Measurements from ENCODE around the gene CCDC89. TPM values are rescaled to one million over a fixed set of nuclear protein-coding genes. Genes with fewer than 3 reads are reported as not detected.

CCDC89 gene
- total RNA-seq, 1 donor = not detected

- H3K27me3 ChIP-seq (ENCODE audit: insufficient read depth, low read length) = no peaks in the 10 kb centered on the region
- no peaks in the 10 kb centered on the region for H3K9me3 ChIP-seq (ENCODE audit: low read depth, low read length)
- no peak overlapping the region for H3K4me3 ChIP-seq (ENCODE audit: low read length)
- no peaks in the 10 kb centered on the region for H3K4me1 ChIP-seq (ENCODE audit: insufficient read depth, low read length)
Measured at GRCh38 chr11:85705800-85706199, 19.8 kb upstream of the CCDC89 start.

- Histone ChIP-seq H3K4me1 (ENCODE audit: insufficient read depth, low read length) (peaks cover 5% of the 10 kb centered on the region), H3K4me3 (ENCODE audit: low read length) (no peak overlapping the region), H3K27me3 (ENCODE audit: insufficient read depth, low read length) (no peaks in the 10 kb centered on the region), H3K9me3 (ENCODE audit: low read depth, low read length) (no peaks in the 10 kb centered on the region)
Measured at GRCh38 chr11:85704967-85705366, 19.0 kb upstream of the CCDC89 start.

GRCh38 chr11:85699957-85700741 is 14.2 kb upstream of the CCDC89 start:
- Histone ChIP-seq H3K27me3 (ENCODE audit: insufficient read depth, low read length) (no peaks in the 10 kb centered on the region), H3K4me1 (ENCODE audit: insufficient read depth, low read length) (peaks cover 11% of the 10 kb centered on the region), H3K9me3 (ENCODE audit: low read depth, low read length) (no peaks in the 10 kb centered on the region), H3K4me3 (ENCODE audit: low read length) (no peak overlapping the region)

GRCh38 chr11:85698195-85698594 is 12.2 kb upstream of the CCDC89 start:
- Histone ChIP-seq H3K4me3 (ENCODE audit: low read length) (no peak overlapping the region), H3K9me3 (ENCODE audit: low read depth, low read length) (no peaks in the 10 kb centered on the region), H3K27me3 (ENCODE audit: insufficient read depth, low read length) (no peaks in the 10 kb centered on the region), H3K4me1 (ENCODE audit: insufficient read depth, low read length) (peaks cover 11% of the 10 kb centered on the region)

- H3K4me3 ChIP-seq (ENCODE audit: low read length) = no peak overlapping the region
- H3K9me3 ChIP-seq (ENCODE audit: low read depth, low read length) = no peaks in the 10 kb centered on the region
- peaks cover 11% of the 10 kb centered on the region for H3K4me1 ChIP-seq (ENCODE audit: insufficient read depth, low read length)
- H3K27me3 ChIP-seq (ENCODE audit: insufficient read depth, low read length) = no peaks in the 10 kb centered on the region
Measured at GRCh38 chr11:85697747-85698146, 11.8 kb upstream of the CCDC89 start.

GRCh38 chr11:85695546-85695945 is 9.6 kb upstream of the CCDC89 start:
- H3K9me3 ChIP-seq (ENCODE audit: low read depth, low read length) = no peaks in the 10 kb centered on the region
- H3K4me3 ChIP-seq (ENCODE audit: low read length) = no peak overlapping the region
- H3K27me3 ChIP-seq (ENCODE audit: insufficient read depth, low read length) = no peaks in the 10 kb centered on the region
- peaks cover 9% of the 10 kb centered on the region for H3K4me1 ChIP-seq (ENCODE audit: insufficient read depth, low read length)

- Histone ChIP-seq H3K9me3 (ENCODE audit: low read depth, low read length) (no peaks in the 10 kb centered on the region), H3K4me3 (ENCODE audit: low read length) (no peak overlapping the region), H3K4me1 (ENCODE audit: insufficient read depth, low read length) (peaks cover 2% of the 10 kb centered on the region), H3K27me3 (ENCODE audit: insufficient read depth, low read length) (no peaks in the 10 kb centered on the region)
Measured at GRCh38 chr11:85694385-85694980, 8.5 kb upstream of the CCDC89 start.

GRCh38 chr11:85685125-85685819 is 723 bp downstream of the CCDC89 start:
- Histone ChIP-seq H3K4me1 (ENCODE audit: insufficient read depth, low read length) (peaks cover 12% of the 10 kb centered on the region), H3K9me3 (ENCODE audit: low read depth, low read length) (no peaks in the 10 kb centered on the region), H3K4me3 (ENCODE audit: low read length) (no peak overlapping the region), H3K27me3 (ENCODE audit: insufficient read depth, low read length) (no peaks in the 10 kb centered on the region)

GRCh38 chr11:85682330-85683305 is 3.4 kb downstream of the CCDC89 start:
- Histone ChIP-seq H3K4me1 (ENCODE audit: insufficient read depth, low read length) (peaks cover 12% of the 10 kb centered on the region), H3K4me3 (ENCODE audit: low read length) (peak overlapping the region; percentile 44), H3K9me3 (ENCODE audit: low read depth, low read length) (no peaks in the 10 kb centered on the region), H3K27me3 (ENCODE audit: insufficient read depth, low read length) (no peaks in the 10 kb centered on the region)

- Histone ChIP-seq H3K4me3 (ENCODE audit: low read length) (no peak overlapping the region), H3K9me3 (ENCODE audit: low read depth, low read length) (no peaks in the 10 kb centered on the region), H3K4me1 (ENCODE audit: insufficient read depth, low read length) (peaks cover 12% of the 10 kb centered on the region)
Measured at GRCh38 chr11:85680897-85681296, 5.1 kb downstream of the CCDC89 start.

GRCh38 chr11:85679576-85679975 is 6.4 kb downstream of the CCDC89 start:
- Histone ChIP-seq H3K4me3 (ENCODE audit: low read length) (no peak overlapping the region), H3K27me3 (ENCODE audit: insufficient read depth, low read length) (no peaks in the 10 kb centered on the region), H3K9me3 (ENCODE audit: low read depth, low read length) (no peaks in the 10 kb centered on the region), H3K4me1 (ENCODE audit: insufficient read depth, low read length) (peaks cover 12% of the 10 kb centered on the region)

More at GRCh38 chr11:85680897-85681296, 5.1 kb downstream of the CCDC89 start:
- H3K27me3 ChIP-seq (ENCODE audit: insufficient read depth, low read length) = no peaks in the 10 kb centered on the region

- no peak overlapping the region for H3K4me3 ChIP-seq (ENCODE audit: low read length)
- no peaks in the 10 kb centered on the region for H3K4me1 ChIP-seq (ENCODE audit: insufficient read depth, low read length)
- no peaks in the 10 kb centered on the region for H3K27me3 ChIP-seq (ENCODE audit: insufficient read depth, low read length)
- no peaks in the 10 kb centered on the region for H3K9me3 ChIP-seq (ENCODE audit: low read depth, low read length)
Measured at GRCh38 chr11:85673393-85673792, 12.6 kb downstream of the CCDC89 start.

GRCh38 chr11:85672105-85672902 is 13.7 kb downstream of the CCDC89 start:
- no peaks in the 10 kb centered on the region for H3K9me3 ChIP-seq (ENCODE audit: low read depth, low read length)
- no peaks in the 10 kb centered on the region for H3K4me1 ChIP-seq (ENCODE audit: insufficient read depth, low read length)
- no peak overlapping the region for H3K4me3 ChIP-seq (ENCODE audit: low read length)
- H3K27me3 ChIP-seq (ENCODE audit: insufficient read depth, low read length) = no peaks in the 10 kb centered on the region
